ENCODE results near the gene OR6C3.

DNA sequence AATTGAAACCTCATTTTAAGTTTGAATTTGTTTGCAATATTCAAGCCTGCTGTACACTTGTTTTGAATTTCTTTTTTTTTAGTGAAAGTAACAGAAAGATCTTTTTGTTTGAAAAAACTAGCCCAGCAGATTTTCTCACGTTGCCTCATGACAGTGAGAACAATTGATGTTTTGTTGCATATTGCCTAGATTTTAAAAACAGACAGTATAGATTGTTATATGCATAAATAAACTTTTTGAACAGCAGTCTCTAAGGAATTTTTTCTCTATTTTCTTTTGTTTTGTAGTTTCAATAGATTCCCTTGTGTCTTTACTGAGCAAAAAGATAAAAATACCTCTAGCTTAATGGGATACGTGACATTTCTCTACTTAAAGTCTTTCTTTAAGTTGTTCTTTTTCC, 49.6 kb upstream of the OR6C3 start:
- TF ChIP-seq CREB1 (IDR thresholded peaks at IDR 0.05; ENCODE audit: low read depth) (no peak), EGR1 (IDR thresholded peaks at IDR 0.05) (no peak), EP300 (IDR thresholded peaks at IDR 0.05; ENCODE audit: borderline replicate concordance) (no peak), NFIC (IDR thresholded peaks at IDR 0.05) (no peak), FOXM1 (IDR thresholded peaks at IDR 0.05; ENCODE audit: borderline replicate concordance, low read depth) (no peak), TAF1 (IDR thresholded peaks at IDR 0.05; ENCODE audit: low read depth) (no peak), YY1 (IDR thresholded peaks at IDR 0.05; ENCODE audit: low read depth) (no peak), CEBPB (IDR thresholded peaks at IDR 0.05) (no peak), TEAD4 (IDR thresholded peaks at IDR 0.05) (no peak)
- TF ChIP-seq, protein P1, sequence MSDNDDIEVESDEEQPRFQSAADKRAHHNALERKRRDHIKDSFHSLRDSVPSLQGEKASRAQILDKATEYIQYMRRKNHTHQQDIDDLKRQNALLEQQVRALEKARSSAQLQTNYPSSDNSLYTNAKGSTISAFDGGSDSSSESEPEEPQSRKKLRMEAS (IDR thresholded peaks at IDR 0.05), result no peak
- TF ChIP-seq, protein P2, sequence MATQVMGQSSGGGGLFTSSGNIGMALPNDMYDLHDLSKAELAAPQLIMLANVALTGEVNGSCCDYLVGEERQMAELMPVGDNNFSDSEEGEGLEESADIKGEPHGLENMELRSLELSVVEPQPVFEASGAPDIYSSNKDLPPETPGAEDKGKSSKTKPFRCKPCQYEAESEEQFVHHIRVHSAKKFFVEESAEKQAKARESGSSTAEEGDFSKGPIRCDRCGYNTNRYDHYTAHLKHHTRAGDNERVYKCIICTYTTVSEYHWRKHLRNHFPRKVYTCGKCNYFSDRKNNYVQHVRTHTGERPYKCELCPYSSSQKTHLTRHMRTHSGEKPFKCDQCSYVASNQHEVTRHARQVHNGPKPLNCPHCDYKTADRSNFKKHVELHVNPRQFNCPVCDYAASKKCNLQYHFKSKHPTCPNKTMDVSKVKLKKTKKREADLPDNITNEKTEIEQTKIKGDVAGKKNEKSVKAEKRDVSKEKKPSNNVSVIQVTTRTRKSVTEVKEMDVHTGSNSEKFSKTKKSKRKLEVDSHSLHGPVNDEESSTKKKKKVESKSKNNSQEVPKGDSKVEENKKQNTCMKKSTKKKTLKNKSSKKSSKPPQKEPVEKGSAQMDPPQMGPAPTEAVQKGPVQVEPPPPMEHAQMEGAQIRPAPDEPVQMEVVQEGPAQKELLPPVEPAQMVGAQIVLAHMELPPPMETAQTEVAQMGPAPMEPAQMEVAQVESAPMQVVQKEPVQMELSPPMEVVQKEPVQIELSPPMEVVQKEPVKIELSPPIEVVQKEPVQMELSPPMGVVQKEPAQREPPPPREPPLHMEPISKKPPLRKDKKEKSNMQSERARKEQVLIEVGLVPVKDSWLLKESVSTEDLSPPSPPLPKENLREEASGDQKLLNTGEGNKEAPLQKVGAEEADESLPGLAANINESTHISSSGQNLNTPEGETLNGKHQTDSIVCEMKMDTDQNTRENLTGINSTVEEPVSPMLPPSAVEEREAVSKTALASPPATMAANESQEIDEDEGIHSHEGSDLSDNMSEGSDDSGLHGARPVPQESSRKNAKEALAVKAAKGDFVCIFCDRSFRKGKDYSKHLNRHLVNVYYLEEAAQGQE (IDR thresholded peaks at IDR 0.05; ENCODE audit: low read depth), result no peak
- TF ChIP-seq, protein P3, sequence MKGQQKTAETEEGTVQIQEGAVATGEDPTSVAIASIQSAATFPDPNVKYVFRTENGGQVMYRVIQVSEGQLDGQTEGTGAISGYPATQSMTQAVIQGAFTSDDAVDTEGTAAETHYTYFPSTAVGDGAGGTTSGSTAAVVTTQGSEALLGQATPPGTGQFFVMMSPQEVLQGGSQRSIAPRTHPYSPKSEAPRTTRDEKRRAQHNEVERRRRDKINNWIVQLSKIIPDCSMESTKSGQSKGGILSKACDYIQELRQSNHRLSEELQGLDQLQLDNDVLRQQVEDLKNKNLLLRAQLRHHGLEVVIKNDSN (IDR thresholded peaks at IDR 0.05), result no peak

Measured in Ishikawa (cell line).